PC-9 (cell line): ENCODE results near the gene USP36.

Experiments used
- EZH2 ChIP-seq: fragments of 200-600 bp; sonication (generic); IDR thresholded peaks from 2 replicates; pipeline ENCODE4 v1.8.0; 2017; ENCODE audit warnings: antibody characterized with exemption, low read depth
- TF ChIP-seq, protein P1 (sequence below): fragments of 200-600 bp; sonication (generic); conservative IDR thresholded peaks from 2 replicates; pipeline ENCODE4 v1.6.1; 2017; ENCODE audit warnings: mixed run types, antibody characterized with exemption, mild to moderate bottlenecking, moderate library complexity

DNA sequence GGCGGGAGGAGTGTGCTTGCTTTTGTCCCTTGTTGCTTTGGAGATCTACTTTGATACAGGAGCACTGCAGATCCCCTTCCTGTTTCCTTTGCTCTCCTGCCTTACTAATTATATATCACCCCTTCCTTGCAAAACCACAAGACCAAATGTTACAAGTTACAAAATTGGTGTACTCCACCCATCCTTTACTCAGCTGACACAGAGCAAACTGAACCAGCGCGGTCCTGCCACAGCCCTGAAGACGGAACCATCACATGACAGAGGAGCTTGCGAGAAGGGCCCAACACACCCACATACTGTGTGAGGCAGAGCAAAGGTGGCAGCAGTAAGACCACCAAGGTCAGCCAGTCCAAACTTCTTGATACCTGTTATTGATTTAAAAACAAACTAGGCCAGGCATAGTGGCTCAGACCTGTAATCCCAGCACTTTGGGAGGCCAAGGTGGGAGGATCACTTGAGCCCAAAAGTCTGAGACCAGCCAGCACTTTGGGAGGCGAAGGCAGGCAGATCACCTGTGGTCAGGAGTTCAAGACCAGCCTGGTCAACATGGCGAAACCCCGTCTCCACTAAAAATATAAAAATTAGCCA, 91.8 kb downstream of the USP36 start:
- TF ChIP-seq, protein P1, sequence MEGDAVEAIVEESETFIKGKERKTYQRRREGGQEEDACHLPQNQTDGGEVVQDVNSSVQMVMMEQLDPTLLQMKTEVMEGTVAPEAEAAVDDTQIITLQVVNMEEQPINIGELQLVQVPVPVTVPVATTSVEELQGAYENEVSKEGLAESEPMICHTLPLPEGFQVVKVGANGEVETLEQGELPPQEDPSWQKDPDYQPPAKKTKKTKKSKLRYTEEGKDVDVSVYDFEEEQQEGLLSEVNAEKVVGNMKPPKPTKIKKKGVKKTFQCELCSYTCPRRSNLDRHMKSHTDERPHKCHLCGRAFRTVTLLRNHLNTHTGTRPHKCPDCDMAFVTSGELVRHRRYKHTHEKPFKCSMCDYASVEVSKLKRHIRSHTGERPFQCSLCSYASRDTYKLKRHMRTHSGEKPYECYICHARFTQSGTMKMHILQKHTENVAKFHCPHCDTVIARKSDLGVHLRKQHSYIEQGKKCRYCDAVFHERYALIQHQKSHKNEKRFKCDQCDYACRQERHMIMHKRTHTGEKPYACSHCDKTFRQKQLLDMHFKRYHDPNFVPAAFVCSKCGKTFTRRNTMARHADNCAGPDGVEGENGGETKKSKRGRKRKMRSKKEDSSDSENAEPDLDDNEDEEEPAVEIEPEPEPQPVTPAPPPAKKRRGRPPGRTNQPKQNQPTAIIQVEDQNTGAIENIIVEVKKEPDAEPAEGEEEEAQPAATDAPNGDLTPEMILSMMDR, result no peak
- TF ChIP-seq EZH2, result no peak
